Suprapubic skin (tissue), 4 donors: ENCODE data around the gene RNF17. TPM values are rescaled to one million over a fixed set of nuclear protein-coding genes. Genes with fewer than 3 reads are reported as not detected.

ENCODE experiments used
- DNase-seq, 2 donors: peaks; one replicate each; pipeline ENCODE4 v3.0.0-alpha.2; 2019; ENCODE audit warnings: low spot score in 2 of 2
- H3K27ac ChIP-seq: fragments of 200-600 bp; sonication (generic); one replicate; pipeline ENCODE4 v1.5.1; 2019
- H3K27me3 ChIP-seq: fragments of 200-600 bp; sonication (generic); one replicate; pipeline ENCODE4 v1.5.1; 2019
- H3K36me3 ChIP-seq: fragments of 200-600 bp; sonication (generic); one replicate; pipeline ENCODE4 v1.5.1; 2019
- H3K4me1 ChIP-seq: fragments of 200-600 bp; sonication (generic); one replicate; pipeline ENCODE4 v1.5.1; 2019
- H3K4me3 ChIP-seq: fragments of 200-600 bp; sonication (generic); one replicate; pipeline ENCODE4 v1.5.1; 2019; ENCODE audit warnings: mild to moderate bottlenecking
- H3K9me3 ChIP-seq: fragments of 200-600 bp; sonication (generic); one replicate; pipeline ENCODE4 v1.5.1; 2019
- CTCF ChIP-seq, 2 donors: fragments of 200-600 bp in 1 of 2; fragments of 450-650 bp in 1 of 2; sonication (generic) in 1 of 2; IDR thresholded peaks; one replicate each; pipeline ENCODE4 v1.5.1; 2016 to 2019; ENCODE audit warnings: antibody characterized with exemption in 2 of 2, mild to moderate bottlenecking in 1 of 2, moderate library complexity in 1 of 2
- EP300 ChIP-seq: sonication (generic); formaldehyde crosslinking; IDR thresholded peaks from one replicate; pipeline ENCODE4 v1.6.1; 2017; ENCODE audit warnings: antibody characterized with exemption
- POLR2A ChIP-seq, 2 donors: fragments of 450-650 bp; IDR thresholded peaks; one replicate each; pipeline ENCODE4 v1.6.1; 2017; ENCODE audit warnings: antibody characterized with exemption in 2 of 2, mild to moderate bottlenecking in 2 of 2, moderate library complexity in 2 of 2
- POLR2AphosphoS5 ChIP-seq, 3 donors: sonication (generic); formaldehyde crosslinking; IDR thresholded peaks; one replicate each; pipeline ENCODE4 v1.6.1; 2017; ENCODE audit warnings: antibody characterized with exemption in 3 of 3
- WGBS: methylation state at CpG from one replicate; pipeline ENCODE4 v1.1.5; 2018; 5-methylcytosine and 5-hydroxymethylcytosine counted together
- total RNA-seq, 4 donors: library from RNA; depleted of rRNA; stranded (reverse); fragments of >200 nt; gene quantifications; one replicate each; pipeline ENCODE4 v1.1.0, GENCODE V29; 2016

The RNF17 gene
- not detected for total RNA-seq

- Histone ChIP-seq H3K27me3 (no peaks in the 10 kb centered on the region), H3K27ac (no peak within 1 kb of the TSS), H3K4me3 (no peak within 1 kb of the TSS), H3K4me1 (no peaks in the 10 kb centered on the region), H3K9me3 (no peaks in the 10 kb centered on the region), H3K36me3 (no peaks in the 10 kb centered on the region)
- DNase-seq = no peak
- 88% methylated on average over 17 of the region's 28 CpGs for WGBS
- TF ChIP-seq CTCF (IDR thresholded peaks at IDR 0.05) (no peak), POLR2A (IDR thresholded peaks at IDR 0.05) (no peak), POLR2AphosphoS5 (IDR thresholded peaks at IDR 0.05) (no peak), EP300 (no peak)
Measured at GRCh38 chr13:24763596-24764275, at the start of gene RNF17. Gene RNF17, plus strand, starts transcription at chr13:24764169. Its CDS starts 35 bp downstream, at chr13:24764204.

- Histone ChIP-seq H3K9me3 (no peaks in the 10 kb centered on the region), H3K36me3 (no peaks in the 10 kb centered on the region), H3K27me3 (peaks cover 17% of the 10 kb centered on the region), H3K4me3 (no peak overlapping the region), H3K27ac (no peak overlapping the region), H3K4me1 (no peaks in the 10 kb centered on the region)
- TF ChIP-seq POLR2A (IDR thresholded peaks at IDR 0.05) = no peak
- TF ChIP-seq POLR2AphosphoS5 (IDR thresholded peaks at IDR 0.05) = no peak
- TF ChIP-seq CTCF (IDR thresholded peaks at IDR 0.05) = no peak
- TF ChIP-seq EP300 = no peak
- WGBS = 28% methylated on average over 5 of the region's 5 CpGs
- DNase-seq = no peak
Measured at GRCh38 chr13:24716011-24716410, 48.0 kb upstream of the RNF17 start.

GRCh38 chr13:24716446-24716845, 47.5 kb upstream of the RNF17 start:
- Histone ChIP-seq H3K36me3 (no peaks in the 10 kb centered on the region), H3K4me3 (no peak overlapping the region), H3K4me1 (no peaks in the 10 kb centered on the region), H3K27me3 (peaks cover 17% of the 10 kb centered on the region), H3K9me3 (no peaks in the 10 kb centered on the region), H3K27ac (no peak overlapping the region)
- WGBS = 42% methylated on average over 7 of the region's 7 CpGs
- DNase-seq = no peak
- TF ChIP-seq EP300 (no peak), CTCF (IDR thresholded peaks at IDR 0.05) (no peak), POLR2AphosphoS5 (IDR thresholded peaks at IDR 0.05) (no peak), POLR2A (IDR thresholded peaks at IDR 0.05) (no peak)

- H3K36me3 ChIP-seq = no peaks in the 10 kb centered on the region
- H3K27ac ChIP-seq = no peak overlapping the region
- peaks cover 17% of the 10 kb centered on the region for H3K27me3 ChIP-seq
- H3K4me3 ChIP-seq = no peak overlapping the region
- WGBS = 62% methylated on average over 4 of the region's 4 CpGs
- no peaks in the 10 kb centered on the region for H3K9me3 ChIP-seq
- no peak for DNase-seq
- H3K4me1 ChIP-seq = no peaks in the 10 kb centered on the region
- TF ChIP-seq POLR2AphosphoS5 (IDR thresholded peaks at IDR 0.05) (no peak), EP300 (no peak), POLR2A (IDR thresholded peaks at IDR 0.05) (no peak), CTCF (IDR thresholded peaks at IDR 0.05) (no peak)
Measured at GRCh38 chr13:24717217-24717616, 46.8 kb upstream of the RNF17 start.

- Histone ChIP-seq H3K4me1 (no peaks in the 10 kb centered on the region), H3K4me3 (no peak overlapping the region), H3K27me3 (peaks cover 17% of the 10 kb centered on the region), H3K27ac (no peak overlapping the region), H3K36me3 (no peaks in the 10 kb centered on the region), H3K9me3 (no peaks in the 10 kb centered on the region)
- no peak for DNase-seq
- TF ChIP-seq CTCF (IDR thresholded peaks at IDR 0.05) = no peak
- TF ChIP-seq EP300 = no peak
- TF ChIP-seq POLR2AphosphoS5 (IDR thresholded peaks at IDR 0.05) = no peak
- no peak for TF ChIP-seq POLR2A (IDR thresholded peaks at IDR 0.05)
- WGBS = 80% methylated on average over 19 of the region's 40 CpGs
Measured at GRCh38 chr13:24718192-24718965, 45.6 kb upstream of the RNF17 start.
